ENCODE data around the gene WASHC3. TPM values are rescaled to one million over a fixed set of nuclear protein-coding genes. Genes with fewer than 3 reads are reported as not detected.
"Not testable (repeated sequence)": the region's sequence is repeated elsewhere in the genome, so short reads cannot be mapped to it uniquely, and the experiment has no call there.

The WASHC3 gene
- total and polyA plus RNA-seq, 2 experiments from 2014 or later = 6.6 to 24.6 TPM

- TF ChIP-seq REST (IDR thresholded peaks at IDR 0.05; ENCODE audit: unreplicated experiment) (no peak), ZNF331 (CRISPR knock-in tag; IDR thresholded peaks at IDR 0.05; ENCODE audit: low read depth) (no peak), ETS1 (IDR thresholded peaks at IDR 0.05) (no peak), POLR2AphosphoS5 (IDR thresholded peaks at IDR 0.05; ENCODE audit: low read depth) (no peak), CTCF (conservative IDR thresholded peaks at IDR 0.05; ENCODE audit: low read depth in 2 of 2) (no peak), JUNB (IDR thresholded peaks at IDR 0.05; ENCODE audit: unreplicated experiment) (no peak), ZNF114 (CRISPR knock-in tag; IDR thresholded peaks at IDR 0.05) (no peak)
Observed at GRCh38 chr12:102093319-102093718, 31.5 kb upstream of the WASHC3 start (continued).

- not testable (repeated sequence) for H3K27me3 ChIP-seq (ENCODE audit: insufficient read depth); H3K79me2 ChIP-seq (replicated peaks; ENCODE audit: insufficient read depth); DNase-seq (ENCODE audit: low spot score); ATAC-seq; H3K27ac ChIP-seq (ENCODE audit: low read depth); H3K4me3 Mint-ChIP-seq; H3K9me2 ChIP-seq (ENCODE audit: insufficient read depth); H3K4me1 ChIP-seq (ENCODE audit: insufficient read depth); H3K4me2 ChIP-seq; H3K27me3 Mint-ChIP-seq (ENCODE audit: insufficient read depth, low read depth, poor library complexity); H3K36me3 ChIP-seq (ENCODE audit: insufficient read depth); H2AFZ ChIP-seq; H3K27ac Mint-ChIP-seq; H3F3A ChIP-seq (replicated peaks; ENCODE audit: low read depth); H3K4me1 Mint-ChIP-seq; H4K20me1 ChIP-seq (replicated peaks; ENCODE audit: insufficient read depth); H3K4me3 ChIP-seq
- Mint-ChIP-seq H3K36me3 (ENCODE audit: low read depth) (peaks cover 38% of the 10 kb centered on the region), H3K9me3 (peaks cover 15% of the 10 kb centered on the region)
Observed at GRCh38 chr12:102089228-102089835, 27.5 kb upstream of the WASHC3 start.
